GM12875 (cell line): ENCODE measurements around the gene FAM107B.

Experiments used
- H3K4me3 ChIP-seq: one replicate; pipeline ENCODE4 v1.5.1; 2011; ENCODE audit warnings: low read depth, low read length, control low read depth
- CTCF ChIP-seq: IDR thresholded peaks from 2 replicates; pipeline ENCODE4 v1.5.1; 2011; ENCODE audit warnings: low read depth, mild to moderate bottlenecking, control low read depth, inconsistent platforms, low read length, moderate library complexity, borderline replicate concordance; ENCODE audit not compliant: insufficient read depth

Gene FAM107B

GRCh38 chr10:14701466-14701865, 73.2 kb downstream of the FAM107B start:
- no peak overlapping the region for H3K4me3 ChIP-seq
- no peak for TF ChIP-seq CTCF

- no peak for TF ChIP-seq CTCF
- H3K4me3 ChIP-seq: no peak overlapping the region
Measured at GRCh38 chr10:14700546-14700945, 74.2 kb downstream of the FAM107B start.

- no peak for TF ChIP-seq CTCF
- H3K4me3 ChIP-seq: no peak overlapping the region
Measured at GRCh38 chr10:14699482-14699881, 75.2 kb downstream of the FAM107B start.

- no peak overlapping the region for H3K4me3 ChIP-seq
- TF ChIP-seq CTCF: no peak
Measured at GRCh38 chr10:14698829-14699170, 75.9 kb downstream of the FAM107B start.

GRCh38 chr10:14698111-14698828, 76.4 kb downstream of the FAM107B start:
- no peak for TF ChIP-seq CTCF
- no peak overlapping the region for H3K4me3 ChIP-seq

- no peak for TF ChIP-seq CTCF
- no peak overlapping the region for H3K4me3 ChIP-seq
Measured at GRCh38 chr10:14697281-14697680, 77.4 kb downstream of the FAM107B start.

- no peak for TF ChIP-seq CTCF
- H3K4me3 ChIP-seq: no peak overlapping the region
Measured at GRCh38 chr10:14696821-14697220, 77.9 kb downstream of the FAM107B start.
